ENCODE results near the gene RYR3.
"Not testable (repeated sequence)": the region's sequence is repeated elsewhere in the genome, so short reads cannot be mapped to it uniquely, and the experiment has no call there.

Gene RYR3

GRCh38 chr15:33813891-33814290, 503.1 kb downstream of the RYR3 start:
- TF ChIP-seq CTCF (IDR thresholded peaks at IDR 0.05; ENCODE audit: borderline replicate concordance, insufficient read depth, low read depth, low read length) = no peak
- no peak overlapping the region for H3K4me3 ChIP-seq (ENCODE audit: low read depth, low read length)

GRCh38 chr15:33819499-33819898, 508.7 kb downstream of the RYR3 start:
- H3K4me3 ChIP-seq (ENCODE audit: low read depth, low read length) = not testable (repeated sequence)

GRCh38 chr15:33822479-33822878, 511.7 kb downstream of the RYR3 start:
- H3K4me3 ChIP-seq (ENCODE audit: low read depth, low read length) = no peak overlapping the region
- no peak for TF ChIP-seq CTCF (IDR thresholded peaks at IDR 0.05; ENCODE audit: borderline replicate concordance, insufficient read depth, low read depth, low read length)

GRCh38 chr15:33823119-33823518, 512.4 kb downstream of the RYR3 start:
- TF ChIP-seq CTCF (IDR thresholded peaks at IDR 0.05; ENCODE audit: borderline replicate concordance, insufficient read depth, low read depth, low read length) = no peak
- no peak overlapping the region for H3K4me3 ChIP-seq (ENCODE audit: low read depth, low read length)

GRCh38 chr15:33825453-33825852, 514.7 kb downstream of the RYR3 start:
- TF ChIP-seq CTCF (IDR thresholded peaks at IDR 0.05; ENCODE audit: borderline replicate concordance, insufficient read depth, low read depth, low read length) = no peak
- H3K4me3 ChIP-seq (ENCODE audit: low read depth, low read length) = no peak overlapping the region

- H3K4me3 ChIP-seq (ENCODE audit: low read depth, low read length) = no peak overlapping the region
These were observed 515.4 kb downstream of the RYR3 start for GRCh38 chr15:33826201-33826600.

GRCh38 chr15:33830351-33830750, 519.6 kb downstream of the RYR3 start:
- H3K4me3 ChIP-seq (ENCODE audit: low read depth, low read length) = no peak overlapping the region
- TF ChIP-seq CTCF (IDR thresholded peaks at IDR 0.05; ENCODE audit: borderline replicate concordance, insufficient read depth, low read depth, low read length) = no peak

More at GRCh38 chr15:33826201-33826600, 515.4 kb downstream of the RYR3 start:
- TF ChIP-seq CTCF (IDR thresholded peaks at IDR 0.05; ENCODE audit: borderline replicate concordance, insufficient read depth, low read depth, low read length) = no peak

GRCh38 chr15:33831646-33832045, 520.9 kb downstream of the RYR3 start:
- TF ChIP-seq CTCF (IDR thresholded peaks at IDR 0.05; ENCODE audit: borderline replicate concordance, insufficient read depth, low read depth, low read length) = no peak
- H3K4me3 ChIP-seq (ENCODE audit: low read depth, low read length) = no peak overlapping the region
